NK-92 (cell line): ENCODE data around the gene BHLHE23.
"Not testable (repeated sequence)": the region's sequence is repeated elsewhere in the genome, so short reads cannot be mapped to it uniquely, and the experiment has no call there.

Experiments
- DNase-seq: peaks from one replicate; lab custom pipeline; 2025; ENCODE audit not compliant: unreplicated experiment; lab: John Stamatoyannopoulos, UW

BHLHE23 gene

DNA sequence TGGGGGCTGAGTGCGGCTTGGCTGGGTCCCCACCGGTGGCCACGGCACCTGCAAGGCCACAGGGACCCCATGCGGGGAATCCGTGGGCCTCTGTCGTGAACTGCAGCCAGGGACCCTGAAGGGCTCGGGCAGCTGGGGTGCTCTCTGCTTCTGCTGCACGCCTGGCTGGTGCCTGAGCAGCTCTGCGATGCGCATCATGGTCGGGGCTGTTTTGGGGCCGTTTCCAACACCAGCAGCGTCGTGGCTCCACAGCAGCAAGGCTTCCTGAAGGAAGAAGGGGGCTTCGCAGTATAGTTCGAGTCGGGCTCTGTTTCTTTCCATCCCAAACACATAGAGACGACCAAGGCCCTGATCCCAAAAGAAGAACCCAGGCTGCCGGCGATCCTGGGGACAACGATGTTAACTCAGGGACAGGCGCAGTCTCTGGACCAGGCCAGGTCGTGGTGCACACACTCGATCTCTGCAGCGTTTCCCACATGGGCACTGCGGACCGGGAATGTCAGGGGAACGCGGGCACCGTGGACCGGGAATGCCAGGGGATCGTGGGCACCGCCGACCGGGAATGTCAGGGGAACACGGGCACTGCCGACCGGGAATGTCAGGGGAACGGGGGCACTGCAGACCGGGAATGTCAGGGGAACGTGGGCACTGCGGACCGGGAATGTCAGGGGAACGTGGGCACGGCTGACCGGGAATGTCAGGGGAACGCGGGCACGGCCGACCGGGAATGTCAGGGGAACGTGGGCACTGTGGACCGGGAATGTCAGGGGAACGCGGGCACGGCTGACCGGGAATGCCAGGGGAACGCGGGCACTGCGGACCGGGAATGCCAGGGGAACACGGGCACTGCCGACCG, 36.8 kb upstream of the BHLHE23 start:
- no peak for DNase-seq

- DNase-seq = no peak
Observed at GRCh38 chr20:63042448-63043071, 35.8 kb upstream of the BHLHE23 start.

DNA sequence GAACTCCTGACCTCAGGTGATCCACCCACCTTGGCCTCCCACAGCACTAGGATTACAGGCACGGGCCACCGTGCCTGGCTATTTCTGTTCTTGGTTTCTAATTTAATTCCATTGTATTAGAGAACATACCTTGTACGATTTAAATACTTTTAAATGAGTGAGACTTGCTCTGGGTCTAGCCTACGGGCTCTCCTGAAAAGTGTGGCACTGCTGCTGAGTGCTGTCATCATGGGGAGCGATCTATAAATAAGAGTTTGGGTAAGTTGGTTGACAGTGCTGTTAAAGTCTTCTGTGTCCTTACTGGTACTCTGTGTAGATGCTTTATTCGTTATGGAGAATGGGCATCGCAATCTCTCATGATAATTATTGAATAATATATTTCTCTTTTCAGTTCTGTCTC, 35.0 kb upstream of the BHLHE23 start:
- DNase-seq = no peak

DNA sequence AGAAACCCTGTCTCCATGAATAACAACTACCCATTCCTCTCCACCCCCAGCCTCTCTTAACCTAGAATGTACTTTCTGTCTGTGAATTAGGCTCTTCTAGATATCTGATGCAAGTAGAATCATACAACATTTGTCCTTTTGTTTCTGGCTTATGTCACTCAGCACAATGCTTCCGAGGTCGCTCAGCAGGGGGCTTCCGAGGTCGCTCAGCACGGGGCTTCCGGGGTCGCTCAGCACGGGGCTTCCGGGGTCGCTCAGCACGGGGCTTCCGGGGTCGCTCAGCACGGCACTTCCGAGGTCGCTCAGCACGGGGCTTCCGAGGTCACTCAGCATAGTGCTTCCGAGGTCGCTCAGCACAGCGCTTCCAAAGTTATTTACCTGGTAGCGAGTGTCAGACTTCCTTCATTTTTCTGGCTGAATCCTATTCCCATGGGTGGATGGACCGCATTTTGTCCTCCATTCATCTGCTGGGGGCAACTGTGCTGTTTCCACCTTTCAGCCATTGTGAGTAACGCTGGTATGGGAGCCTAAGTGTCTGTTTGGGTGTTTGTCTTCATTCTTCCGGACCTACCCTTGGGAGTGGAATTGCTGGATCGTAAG, 31.0 kb upstream of the BHLHE23 start:
- no peak for DNase-seq

GRCh38 chr20:63036291-63036690, 29.5 kb upstream of the BHLHE23 start:
- DNase-seq = no peak

GRCh38 chr20:63035603-63036185, 28.9 kb upstream of the BHLHE23 start:
- no peak for DNase-seq

- DNase-seq = not testable (repeated sequence)
Observed at GRCh38 chr20:63034710-63035602, 28.2 kb upstream of the BHLHE23 start.

DNA sequence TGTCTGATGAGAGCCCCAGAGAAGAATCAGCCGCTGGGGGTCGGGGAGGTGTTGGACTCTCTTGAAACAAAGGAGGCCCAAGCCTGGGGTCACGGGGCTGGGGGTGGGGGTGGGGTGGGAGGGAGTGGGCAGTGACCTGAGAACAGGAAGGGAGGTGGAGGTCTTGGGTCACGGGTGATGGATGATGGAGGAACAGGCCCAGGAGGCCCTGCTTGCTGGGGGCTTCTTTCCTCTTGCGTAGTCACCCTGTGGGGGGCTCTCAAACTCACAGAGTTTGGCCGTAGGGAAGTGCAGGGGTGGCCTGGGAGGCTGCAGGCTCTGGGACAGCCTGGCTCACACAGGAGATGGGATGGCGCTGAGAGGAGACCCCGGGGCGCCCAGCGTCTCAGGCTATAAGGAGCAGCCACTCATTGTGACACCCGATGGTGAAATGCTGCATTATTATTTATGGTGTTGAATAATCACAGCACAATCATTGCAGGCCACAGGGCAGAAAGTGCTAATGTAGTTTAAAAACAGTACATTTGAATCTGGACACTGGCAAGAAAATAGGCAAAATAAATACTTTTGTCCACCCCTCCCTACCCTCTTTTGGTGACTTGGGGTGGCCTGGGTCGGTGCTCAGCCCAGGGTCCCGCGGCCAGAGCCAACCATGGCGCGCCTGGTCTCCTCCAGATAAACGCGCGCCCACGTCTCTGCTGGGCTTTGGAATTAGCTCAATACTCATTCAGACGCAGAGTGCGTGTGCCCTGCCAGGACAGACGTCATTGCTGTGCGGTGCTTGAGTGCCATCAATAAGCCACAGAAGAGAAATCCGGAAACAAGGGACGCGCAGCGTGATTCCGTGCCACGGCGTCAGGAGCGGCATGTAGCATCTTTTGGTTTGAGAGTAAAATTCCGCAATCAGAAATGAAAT, 27.3 kb upstream of the BHLHE23 start:
- no peak for DNase-seq

DNA sequence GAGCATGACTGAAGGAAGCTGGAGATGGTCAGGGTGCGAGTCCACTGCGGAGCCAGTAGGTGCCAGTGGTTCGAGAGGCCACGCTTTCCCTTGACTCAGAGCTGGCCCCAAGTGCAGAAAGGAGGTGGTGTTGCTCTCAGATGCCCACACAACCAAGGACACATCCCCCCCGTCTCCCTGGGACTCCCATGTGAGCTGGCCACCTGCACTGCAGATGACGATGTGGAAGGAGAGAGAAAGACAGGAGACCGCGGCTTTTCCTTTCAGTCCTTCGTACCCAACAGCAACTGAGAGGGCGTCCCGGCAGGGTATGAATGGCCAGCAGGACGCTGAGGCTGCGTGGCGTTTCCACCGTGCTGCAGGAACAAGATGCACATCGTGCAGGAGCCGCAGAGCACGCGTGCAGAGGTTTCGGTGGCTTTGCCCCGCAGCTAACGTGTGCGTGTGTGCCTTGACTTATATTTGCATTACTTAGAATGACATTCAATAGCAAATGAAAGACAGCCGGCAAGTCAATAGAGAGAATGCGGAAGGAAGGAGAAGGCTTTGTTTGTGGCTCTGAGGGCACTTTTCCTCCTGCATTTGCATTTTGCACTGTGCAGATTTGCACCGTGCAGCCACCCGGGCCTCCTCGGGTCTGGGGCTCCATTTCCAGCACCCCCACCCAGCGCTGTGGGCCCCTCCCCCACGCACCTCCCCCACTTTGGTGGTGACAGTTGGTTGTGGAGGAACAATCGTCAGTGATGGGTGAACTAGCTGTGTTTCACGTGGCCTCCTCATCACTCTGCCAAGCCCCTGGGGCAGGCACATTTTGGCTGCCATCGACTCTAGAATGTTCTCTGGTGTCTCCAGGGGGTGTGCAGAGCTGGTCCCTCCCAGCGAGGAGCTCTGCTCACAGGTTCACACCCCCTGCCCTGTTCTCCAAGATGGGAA, 26.4 kb upstream of the BHLHE23 start:
- DNase-seq = no peak

- no peak for DNase-seq
Observed at GRCh38 chr20:63032026-63032800, 25.4 kb upstream of the BHLHE23 start.

GRCh38 chr20:63031251-63032014, 24.7 kb upstream of the BHLHE23 start:
- no peak for DNase-seq

DNA sequence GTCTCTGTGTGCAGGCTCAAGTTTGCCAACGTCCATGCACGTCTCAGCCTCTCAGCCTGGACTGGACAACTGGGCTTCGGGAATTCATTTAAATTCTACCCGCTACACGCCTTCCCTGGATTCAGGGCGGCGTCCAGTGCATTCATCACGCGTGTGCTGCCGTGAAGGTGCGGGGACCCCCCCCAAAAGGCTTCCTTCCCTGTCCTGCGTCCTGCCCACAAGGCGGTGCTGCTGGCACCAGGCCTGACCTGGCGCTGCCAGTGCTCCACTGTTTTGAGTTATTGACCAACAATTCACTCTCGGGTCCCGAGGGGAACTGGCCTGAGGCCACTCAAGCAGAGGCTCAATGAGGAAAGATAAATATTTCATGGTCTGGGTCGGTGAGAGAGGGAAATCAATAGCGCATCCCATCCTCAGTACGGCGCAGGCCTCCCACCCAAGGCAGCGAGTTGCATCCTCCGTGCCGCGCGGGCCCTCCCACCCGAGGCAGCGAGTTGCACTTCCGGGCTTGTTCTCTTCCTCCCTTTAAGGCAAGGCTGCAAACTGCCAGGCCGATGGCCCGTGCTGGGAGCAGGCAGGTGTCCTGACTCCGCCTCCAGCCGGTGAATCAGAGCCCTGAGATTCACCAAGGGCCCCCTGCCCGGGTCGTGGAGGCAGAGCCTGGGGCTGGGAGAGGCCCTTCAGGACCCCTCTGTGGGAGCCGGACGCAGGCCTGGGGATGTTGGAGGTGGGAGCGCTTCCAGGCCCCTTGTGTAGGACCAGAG, 22.8 kb upstream of the BHLHE23 start:
- no peak for DNase-seq

DNA sequence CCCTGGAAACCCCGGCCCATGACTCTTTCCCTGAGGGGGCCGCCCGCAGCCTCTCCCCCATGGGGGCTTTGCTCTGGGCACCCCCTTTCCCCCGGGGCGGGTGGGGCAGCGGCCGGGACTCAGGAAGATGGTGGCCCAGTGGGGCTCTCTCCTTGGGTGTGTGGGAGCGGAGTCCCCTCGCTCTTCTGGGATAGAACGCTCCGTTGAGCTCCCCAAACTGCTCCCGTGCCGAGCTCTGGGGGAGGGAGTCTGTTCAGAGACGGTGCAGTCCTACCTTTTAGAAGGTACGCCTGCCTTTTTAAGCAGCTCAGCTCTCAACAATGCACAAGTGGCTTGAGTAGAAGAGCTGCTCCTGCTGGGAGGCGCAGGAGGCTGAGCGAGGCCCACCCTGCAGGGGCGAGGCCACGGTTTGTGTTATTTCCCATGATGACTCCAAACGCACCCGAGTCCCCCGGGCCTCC, 21.7 kb upstream of the BHLHE23 start:
- DNase-seq = no peak

- no peak for DNase-seq
Observed at GRCh38 chr20:63027922-63028389, 21.2 kb upstream of the BHLHE23 start.

GRCh38 chr20:63027221-63027921, 20.6 kb upstream of the BHLHE23 start:
- no peak for DNase-seq
